HEK293 (cell line): ENCODE data around the gene OR7C1.
A peak's percentile ranks its signal among the peaks of the same experiment; 100 is the strongest.

ENCODE experiments used
- CTCF ChIA-PET: fragments of 350-600 bp; formaldehyde crosslinking; extraction: SDS; loops from one replicate; lab custom pipeline; 2021; ENCODE audit warnings: antibody characterized with exemption; lab: Yijun Ruan, JAX
- POLR2A ChIA-PET: fragments of 300-600 bp; formaldehyde crosslinking; extraction: SDS; loops from one replicate; lab custom pipeline; 2020; ENCODE audit warnings: antibody characterized with exemption, inconsistent platforms; lab: Yijun Ruan, JAX
- H3K27ac ChIP-seq: fragments of 200-500 bp; sonication (Bioruptor generic); 2 replicates; pipeline ENCODE4 v1.5.1; 2014; ENCODE audit warnings: low read depth, low read length, control low read depth, inconsistent platforms; ENCODE audit errors: extremely low read depth
- H3K36me3 ChIP-seq, 2 experiments: fragments of 200-500 bp in 1 of 2; sonication (Bioruptor generic) in 1 of 2; 1 replicate in 1 of 2; 2 replicates in 1 of 2; pipeline ENCODE4 v1.5.1; 2014 to 2017; ENCODE audit warnings: inconsistent platforms in 2 of 2, low read length in 2 of 2; ENCODE audit not compliant: control insufficient read depth in 2 of 2, insufficient read depth in 1 of 2
- H3K4me1 ChIP-seq: fragments of 200-500 bp; sonication (Bioruptor generic); 2 replicates; pipeline ENCODE4 v1.5.1; 2014; ENCODE audit warnings: mild to moderate bottlenecking, low read length, inconsistent platforms; ENCODE audit not compliant: control insufficient read depth, insufficient read depth
- H3K4me3 ChIP-seq: 2 replicates; pipeline ENCODE4 v1.5.1; 2011; ENCODE audit warnings: low read depth, mild to moderate bottlenecking, control low read depth, low read length, moderate library complexity
- H3K9me3 ChIP-seq: fragments of 200-500 bp; sonication (Bioruptor generic); 2 replicates; pipeline ENCODE4 v1.5.1; 2014; ENCODE audit warnings: low read depth, low read length, inconsistent platforms; ENCODE audit not compliant: control insufficient read depth, insufficient read depth
- AEBP2 ChIP-seq: fragments of 450-650 bp; formaldehyde crosslinking; IDR thresholded peaks from 2 replicates; pipeline ENCODE4 v1.5.1; 2016; ENCODE audit warnings: missing biosample characterization, missing genetic modification characterization, borderline replicate concordance
- GLI4 ChIP-seq: fragments of 450-650 bp; formaldehyde crosslinking; IDR thresholded peaks from 2 replicates; pipeline ENCODE4 v1.5.1; 2016; ENCODE audit warnings: missing biosample characterization, missing genetic modification characterization
- HIC1 ChIP-seq: fragments of 450-650 bp; formaldehyde crosslinking; IDR thresholded peaks from 2 replicates; pipeline ENCODE4 v1.5.1; 2016; ENCODE audit warnings: missing biosample characterization, missing genetic modification characterization
- KLF9 ChIP-seq: fragments of 450-650 bp; formaldehyde crosslinking; IDR thresholded peaks from 2 replicates; pipeline ENCODE4 v1.5.1; 2016; ENCODE audit warnings: missing biosample characterization, missing genetic modification characterization, low read depth
- MEIS1 ChIP-seq: sonication (generic); formaldehyde crosslinking; IDR thresholded peaks from 2 replicates; pipeline ENCODE4 v1.8.1; 2022; ENCODE audit warnings: missing genetic modification reagents, mild to moderate bottlenecking, borderline replicate concordance
- RBAK ChIP-seq: fragments of 450-650 bp; formaldehyde crosslinking; IDR thresholded peaks from 2 replicates; pipeline ENCODE4 v1.5.1; 2016; ENCODE audit warnings: missing biosample characterization, missing genetic modification characterization
- SCRT1 ChIP-seq: fragments of 450-650 bp; formaldehyde crosslinking; IDR thresholded peaks from 2 replicates; pipeline ENCODE4 v1.5.1; 2016; ENCODE audit warnings: missing biosample characterization, missing genetic modification characterization, borderline replicate concordance
- SP3 ChIP-seq: fragments of 450-650 bp; formaldehyde crosslinking; IDR thresholded peaks from 2 replicates; pipeline ENCODE4 v1.5.1; 2016; ENCODE audit warnings: missing biosample characterization, missing genetic modification characterization
- TRIM28 ChIP-seq: IDR thresholded peaks from 2 replicates; pipeline ENCODE4 v1.6.1; 2011; ENCODE audit warnings: low read length, control low read depth, borderline replicate concordance
- ZNF148 ChIP-seq: fragments of 450-650 bp; formaldehyde crosslinking; IDR thresholded peaks from 2 replicates; pipeline ENCODE4 v1.5.0; 2017; ENCODE audit warnings: missing biosample characterization, missing genetic modification characterization, borderline replicate concordance
- ZNF169 ChIP-seq: fragments of 450-650 bp; formaldehyde crosslinking; IDR thresholded peaks from 2 replicates; pipeline ENCODE4 v1.5.1; 2016; ENCODE audit warnings: missing biosample characterization, missing genetic modification characterization
- ZNF211 ChIP-seq: fragments of 450-650 bp; formaldehyde crosslinking; IDR thresholded peaks from 2 replicates; pipeline ENCODE4 v1.5.1; 2016; ENCODE audit warnings: low read depth, missing biosample characterization, missing genetic modification characterization
- ZNF239 ChIP-seq: fragments of 450-650 bp; formaldehyde crosslinking; IDR thresholded peaks from 2 replicates; pipeline ENCODE4 v1.5.1; 2016; ENCODE audit warnings: missing biosample characterization, missing genetic modification characterization
- ZNF280C ChIP-seq: fragments of 450-650 bp; formaldehyde crosslinking; IDR thresholded peaks from 2 replicates; pipeline ENCODE4 v1.5.1; 2016; ENCODE audit warnings: missing biosample characterization, missing genetic modification characterization
- ZNF311 ChIP-seq: fragments of 450-650 bp; formaldehyde crosslinking; IDR thresholded peaks from 2 replicates; pipeline ENCODE4 v1.5.1; 2017; ENCODE audit warnings: missing biosample characterization, missing genetic modification characterization, borderline replicate concordance
- ZNF426 ChIP-seq: fragments of 450-650 bp; formaldehyde crosslinking; IDR thresholded peaks from 2 replicates; pipeline ENCODE4 v1.5.1; 2017; ENCODE audit warnings: missing biosample characterization, missing genetic modification characterization, mild to moderate bottlenecking, inconsistent platforms, moderate library complexity
- ZNF621 ChIP-seq: fragments of 450-650 bp; formaldehyde crosslinking; IDR thresholded peaks from 2 replicates; pipeline ENCODE4 v1.5.1; 2017; ENCODE audit warnings: missing biosample characterization, missing genetic modification characterization
- ZNF629 ChIP-seq: fragments of 450-650 bp; formaldehyde crosslinking; IDR thresholded peaks from 2 replicates; pipeline ENCODE4 v1.5.1; 2017; ENCODE audit warnings: missing biosample characterization, missing genetic modification characterization
- TF ChIP-seq, protein P1 (sequence below): fragments of 450-650 bp; formaldehyde crosslinking; IDR thresholded peaks from 2 replicates; pipeline ENCODE4 v1.5.1; 2017; ENCODE audit warnings: missing biosample characterization, missing genetic modification characterization

The OR7C1 gene

DNA sequence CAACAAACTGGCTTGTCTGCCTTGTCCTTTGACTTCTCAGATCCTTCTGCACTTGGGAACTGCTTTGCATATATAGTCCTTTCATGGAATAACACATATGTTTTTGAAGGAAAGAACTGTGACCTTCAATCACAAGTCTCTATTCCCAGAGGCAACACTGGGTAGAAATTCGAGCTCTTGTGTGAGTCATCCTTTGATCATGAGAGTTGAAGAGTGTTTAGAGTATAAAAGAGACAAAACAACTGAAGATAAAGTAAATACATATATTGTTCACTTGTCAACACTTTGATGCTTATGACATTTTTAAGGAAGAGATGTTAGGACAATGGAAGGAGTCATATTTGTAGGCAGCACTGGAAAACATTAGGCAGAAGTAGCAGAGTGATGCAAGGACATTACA, 5.2 kb upstream of the OR7C1 start:
- no peak overlapping the region for H3K4me3 ChIP-seq
- ChIA-PET CTCF (no interaction called here), POLR2A (no interaction called here)
- H3K36me3 ChIP-seq: no peaks in the 10 kb centered on the region
- no peak overlapping the region for H3K27ac ChIP-seq
- H3K9me3 ChIP-seq: no peaks in the 10 kb centered on the region
- H3K4me1 ChIP-seq: no peaks in the 10 kb centered on the region
- 0 out of 2 replicates have a peak, but pooled peaks have one; percentile 20 for TF ChIP-seq MEIS1 (CRISPR knock-in tag)
- TF ChIP-seq HIC1 (tag by site-specific recombination): 0 out of 2 replicates have a peak, but pooled peaks have one; percentile 22
- peak; percentile 19; the same call in 1 of the 2 replicates for TF ChIP-seq ZNF148 (tag by site-specific recombination)
- no peak for TF ChIP-seq ZNF211 (tag by site-specific recombination)
- TF ChIP-seq ZNF426 (tag by site-specific recombination): no peak
- peak; percentile 17; the same call in 1 of the 2 replicates for TF ChIP-seq TRIM28
- TF ChIP-seq, protein P1, sequence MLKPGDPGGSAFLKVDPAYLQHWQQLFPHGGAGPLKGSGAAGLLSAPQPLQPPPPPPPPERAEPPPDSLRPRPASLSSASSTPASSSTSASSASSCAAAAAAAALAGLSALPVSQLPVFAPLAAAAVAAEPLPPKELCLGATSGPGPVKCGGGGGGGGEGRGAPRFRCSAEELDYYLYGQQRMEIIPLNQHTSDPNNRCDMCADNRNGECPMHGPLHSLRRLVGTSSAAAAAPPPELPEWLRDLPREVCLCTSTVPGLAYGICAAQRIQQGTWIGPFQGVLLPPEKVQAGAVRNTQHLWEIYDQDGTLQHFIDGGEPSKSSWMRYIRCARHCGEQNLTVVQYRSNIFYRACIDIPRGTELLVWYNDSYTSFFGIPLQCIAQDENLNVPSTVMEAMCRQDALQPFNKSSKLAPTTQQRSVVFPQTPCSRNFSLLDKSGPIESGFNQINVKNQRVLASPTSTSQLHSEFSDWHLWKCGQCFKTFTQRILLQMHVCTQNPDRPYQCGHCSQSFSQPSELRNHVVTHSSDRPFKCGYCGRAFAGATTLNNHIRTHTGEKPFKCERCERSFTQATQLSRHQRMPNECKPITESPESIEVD (tag by site-specific recombination): 0 out of 2 replicates have a peak, but pooled peaks have one; percentile 14

GRCh38 chr19:14837391-14837790, 2.4 kb upstream of the OR7C1 start:
- H3K4me1 ChIP-seq: no peaks in the 10 kb centered on the region
- ChIA-PET CTCF (interaction anchor here (0.7 to 1.5 kb wide), 2 partner anchors 51 to 263 kb away, joined by 3 to 5 read pairs; no protein-coding TSS in a partner anchor), POLR2A (interaction anchor here (0.6 kb wide), 1 partner anchor 146 kb away, joined by 7 read pairs; no protein-coding TSS in a partner anchor)
- no peaks in the 10 kb centered on the region for H3K36me3 ChIP-seq
- H3K9me3 ChIP-seq: no peaks in the 10 kb centered on the region
- H3K4me3 ChIP-seq: no peak overlapping the region
- no peak overlapping the region for H3K27ac ChIP-seq
- TF ChIP-seq RBAK (tag by site-specific recombination): no peak

DNA sequence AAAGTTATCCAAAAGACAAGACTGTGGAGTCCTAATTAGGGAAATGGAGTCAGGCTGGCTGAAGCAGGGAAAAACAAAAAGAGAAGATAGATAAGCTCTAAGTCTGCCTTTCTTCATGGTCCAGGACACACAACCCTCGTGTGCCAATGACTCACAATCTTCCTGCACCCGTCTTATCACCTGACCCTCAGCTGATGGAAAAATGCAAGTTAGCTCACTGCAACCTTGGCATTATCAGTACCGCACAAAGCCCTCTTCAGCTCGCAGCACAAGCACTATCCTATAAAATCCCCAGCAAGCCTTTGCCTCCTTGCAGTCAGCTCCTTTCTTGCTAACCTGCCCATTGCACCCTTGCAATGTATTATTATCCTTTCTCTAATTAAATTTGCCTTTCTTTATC, 4.3 kb downstream of the OR7C1 start:
- POLR2A ChIA-PET: interaction anchor here (0.6 kb wide), 1 partner anchor 1553 kb away, joined by 3 read pairs; no protein-coding TSS in a partner anchor
- CTCF ChIA-PET: interaction anchor here (0.7 kb wide), 1 partner anchor 54 kb away, joined by 3 read pairs; no protein-coding TSS in a partner anchor
- no peaks in the 10 kb centered on the region for H3K9me3 ChIP-seq
- H3K4me3 ChIP-seq: no peak overlapping the region
- no peak overlapping the region for H3K27ac ChIP-seq
- H3K36me3 ChIP-seq: no peaks in the 10 kb centered on the region
- no peaks in the 10 kb centered on the region for H3K4me1 ChIP-seq
- TF ChIP-seq KLF9 (tag by site-specific recombination): no peak
- TF ChIP-seq AEBP2 (tag by site-specific recombination): no peak
- no peak for TF ChIP-seq GLI4 (tag by site-specific recombination)
- TF ChIP-seq ZNF169 (tag by site-specific recombination): no peak
- TF ChIP-seq ZNF311: no peak
- TF ChIP-seq SCRT1 (tag by site-specific recombination): no peak
- TF ChIP-seq ZNF239 (tag by site-specific recombination): no peak
- TF ChIP-seq ZNF629 (tag by site-specific recombination): no peak
- no peak for TF ChIP-seq ZNF280C (tag by site-specific recombination)
- TF ChIP-seq SP3: no peak
- TF ChIP-seq ZNF621 (tag by site-specific recombination): no peak
